ENCODE measurements around the gene DHX8. TPM values are rescaled to one million over a fixed set of nuclear protein-coding genes. Genes with fewer than 3 reads are reported as not detected.

The DHX8 gene
- 129 TPM for total RNA-seq
- polyA plus RNA-seq, result 10 to 100 TPM; 19.8 to 35.1 (median 25.1) TPM

GRCh38 chr17:43483674-43484551 is at the start of gene DHX8:
Gene DHX8, plus strand, starts transcription at chr17:43483975. Its CDS starts 63 bp downstream, at chr17:43484038.
- peaks cover 14 to 49% (median 34%) of the 10 kb centered on the region in 4 donors for H3K4me1 Mint-ChIP-seq
- H3K27me3 Mint-ChIP-seq, result peaks cover 11% of the 10 kb centered on the region
- peak within 1 kb of the TSS; percentile 92 for H3K4me3 ChIP-seq (ENCODE audit: low read depth, low read length)
- DNase-seq (peak; percentile 96 to 98 (median 98)), ATAC-seq (ENCODE audit: low read depth in 2 of 2) (peak; percentile 97 to 99)
- peaks cover 3% of the 10 kb centered on the region for H3K27me3 ChIP-seq (ENCODE audit: control insufficient read depth, insufficient read depth, low read length)
- H3K4me1 ChIP-seq (ENCODE audit: control insufficient read depth, insufficient read depth, low read length, poor library complexity, severe bottlenecking), result peaks cover 31% of the 10 kb centered on the region
- H3K36me3 ChIP-seq (ENCODE audit: control insufficient read depth, insufficient read depth, low read length), result no peaks in the 10 kb centered on the region
- no peaks in the 10 kb centered on the region for H3K9me3 ChIP-seq (ENCODE audit: control insufficient read depth in 2 of 2, low read length in 2 of 2)
- H3K9me3 Mint-ChIP-seq, result no peaks in the 10 kb centered on the region
- peaks cover 6% of the 10 kb centered on the region for H3K36me3 Mint-ChIP-seq
- H3K27ac ChIP-seq (ENCODE audit: insufficient read depth, low read length, poor library complexity, severe bottlenecking), result peak within 1 kb of the TSS; percentile 88
- peak within 1 kb of the TSS; percentile 95 to 100 (median 100) for H3K27ac Mint-ChIP-seq
- H3K4me3 Mint-ChIP-seq, result peak within 1 kb of the TSS; percentile 98 to 100 (median 100)

GRCh38 chr17:43434902-43435319 is 48.9 kb upstream of the DHX8 start:
- H3K36me3 ChIP-seq (ENCODE audit: control insufficient read depth, insufficient read depth, low read length), result no peaks in the 10 kb centered on the region
- H3K27me3 ChIP-seq (ENCODE audit: control insufficient read depth, insufficient read depth, low read length), result peaks cover 6% of the 10 kb centered on the region
- Mint-ChIP-seq H3K4me3 (no peak overlapping the region), H3K27me3 (peaks cover 45% of the 10 kb centered on the region), H3K27ac (no peak overlapping the region), H3K4me1 (peaks cover 0 to 2% (median 0%) of the 10 kb centered on the region in 4 donors), H3K9me3 (peaks cover 0 to 4% (median 0%) of the 10 kb centered on the region in 7 donors), H3K36me3 (no peaks in the 10 kb centered on the region)
- H3K4me3 ChIP-seq (ENCODE audit: low read depth, low read length), result no peak overlapping the region
- DNase-seq (no peak), ATAC-seq (ENCODE audit: low read depth in 2 of 2) (no peak)
- no peaks in the 10 kb centered on the region for H3K4me1 ChIP-seq (ENCODE audit: control insufficient read depth, insufficient read depth, low read length, poor library complexity, severe bottlenecking)
- H3K27ac ChIP-seq (ENCODE audit: insufficient read depth, low read length, poor library complexity, severe bottlenecking), result no peak overlapping the region
- H3K9me3 ChIP-seq (ENCODE audit: control insufficient read depth in 2 of 2, low read length in 2 of 2), result no peaks in the 10 kb centered on the region

- H3K27me3 ChIP-seq (ENCODE audit: control insufficient read depth, insufficient read depth, low read length), result peaks cover 3% of the 10 kb centered on the region
- H3K4me1 ChIP-seq (ENCODE audit: control insufficient read depth, insufficient read depth, low read length, poor library complexity, severe bottlenecking), result no peaks in the 10 kb centered on the region
- H3K4me3 ChIP-seq (ENCODE audit: low read depth, low read length), result no peak overlapping the region
- Mint-ChIP-seq H3K36me3 (no peaks in the 10 kb centered on the region), H3K9me3 (peaks cover 0 to 3% (median 0%) of the 10 kb centered on the region in 7 donors), H3K4me3 (peak overlapping the region in 1 of 4 donors; percentile 38), H3K27me3 (peaks cover 38% of the 10 kb centered on the region), H3K4me1 (no peaks in the 10 kb centered on the region), H3K27ac (no peak overlapping the region)
- no peak overlapping the region for H3K27ac ChIP-seq (ENCODE audit: insufficient read depth, low read length, poor library complexity, severe bottlenecking)
- H3K9me3 ChIP-seq (ENCODE audit: control insufficient read depth in 2 of 2, low read length in 2 of 2), result no peaks in the 10 kb centered on the region
- no peaks in the 10 kb centered on the region for H3K36me3 ChIP-seq (ENCODE audit: control insufficient read depth, insufficient read depth, low read length)
- no peak for DNase-seq
- ATAC-seq (ENCODE audit: low read depth in 2 of 2), result no peak
These were observed 46.0 kb upstream of the DHX8 start for GRCh38 chr17:43437756-43438155.

GRCh38 chr17:43438626-43439025 is 45.1 kb upstream of the DHX8 start:
- Mint-ChIP-seq H3K4me3 (no peak overlapping the region), H3K27me3 (peaks cover 31% of the 10 kb centered on the region), H3K9me3 (peaks cover 0 to 3% (median 0%) of the 10 kb centered on the region in 7 donors), H3K27ac (no peak overlapping the region), H3K4me1 (no peaks in the 10 kb centered on the region), H3K36me3 (no peaks in the 10 kb centered on the region)
- Histone ChIP-seq H3K36me3 (ENCODE audit: control insufficient read depth, insufficient read depth, low read length) (no peaks in the 10 kb centered on the region), H3K4me1 (ENCODE audit: control insufficient read depth, insufficient read depth, low read length, poor library complexity, severe bottlenecking) (no peaks in the 10 kb centered on the region), H3K27me3 (ENCODE audit: control insufficient read depth, insufficient read depth, low read length) (peaks cover 6% of the 10 kb centered on the region), H3K27ac (ENCODE audit: insufficient read depth, low read length, poor library complexity, severe bottlenecking) (no peak overlapping the region), H3K4me3 (ENCODE audit: low read depth, low read length) (no peak overlapping the region), H3K9me3 (ENCODE audit: control insufficient read depth in 2 of 2, low read length in 2 of 2) (no peaks in the 10 kb centered on the region)
- no peak for DNase-seq
- ATAC-seq (ENCODE audit: low read depth in 2 of 2), result no peak

- no peak overlapping the region for H3K4me3 Mint-ChIP-seq
- no peaks in the 10 kb centered on the region for H3K4me1 Mint-ChIP-seq
- Histone ChIP-seq H3K27me3 (ENCODE audit: control insufficient read depth, insufficient read depth, low read length) (peaks cover 8% of the 10 kb centered on the region), H3K9me3 (ENCODE audit: control insufficient read depth in 2 of 2, low read length in 2 of 2) (no peaks in the 10 kb centered on the region), H3K4me3 (ENCODE audit: low read depth, low read length) (no peak overlapping the region), H3K36me3 (ENCODE audit: control insufficient read depth, insufficient read depth, low read length) (no peaks in the 10 kb centered on the region), H3K27ac (ENCODE audit: insufficient read depth, low read length, poor library complexity, severe bottlenecking) (no peak overlapping the region), H3K4me1 (ENCODE audit: control insufficient read depth, insufficient read depth, low read length, poor library complexity, severe bottlenecking) (no peaks in the 10 kb centered on the region)
- H3K27me3 Mint-ChIP-seq, result peaks cover 34% of the 10 kb centered on the region
- no peak overlapping the region for H3K27ac Mint-ChIP-seq
- DNase-seq, result no peak
- H3K9me3 Mint-ChIP-seq, result peaks cover 0 to 3% (median 0%) of the 10 kb centered on the region in 7 donors
- no peaks in the 10 kb centered on the region for H3K36me3 Mint-ChIP-seq
- ATAC-seq (ENCODE audit: low read depth in 2 of 2), result no peak
These were observed 44.7 kb upstream of the DHX8 start for GRCh38 chr17:43439041-43439440.

- no peaks in the 10 kb centered on the region for H3K36me3 ChIP-seq (ENCODE audit: control insufficient read depth, insufficient read depth, low read length)
- no peak for DNase-seq
- ATAC-seq (ENCODE audit: low read depth in 2 of 2), result no peak
- Mint-ChIP-seq H3K27ac (no peak overlapping the region), H3K4me1 (no peaks in the 10 kb centered on the region), H3K36me3 (no peaks in the 10 kb centered on the region), H3K4me3 (no peak overlapping the region), H3K9me3 (peaks cover 0 to 1% (median 0%) of the 10 kb centered on the region in 7 donors), H3K27me3 (peaks cover 21% of the 10 kb centered on the region)
- no peak overlapping the region for H3K27ac ChIP-seq (ENCODE audit: insufficient read depth, low read length, poor library complexity, severe bottlenecking)
- H3K4me3 ChIP-seq (ENCODE audit: low read depth, low read length), result no peak overlapping the region
- peaks cover 13% of the 10 kb centered on the region for H3K27me3 ChIP-seq (ENCODE audit: control insufficient read depth, insufficient read depth, low read length)
- H3K4me1 ChIP-seq (ENCODE audit: control insufficient read depth, insufficient read depth, low read length, poor library complexity, severe bottlenecking), result no peaks in the 10 kb centered on the region
- no peaks in the 10 kb centered on the region for H3K9me3 ChIP-seq (ENCODE audit: control insufficient read depth in 2 of 2, low read length in 2 of 2)
These were observed 41.1 kb upstream of the DHX8 start for GRCh38 chr17:43442711-43443110.

- no peaks in the 10 kb centered on the region for H3K4me1 Mint-ChIP-seq
- H3K36me3 ChIP-seq (ENCODE audit: control insufficient read depth, insufficient read depth, low read length), result no peaks in the 10 kb centered on the region
- no peak overlapping the region for H3K27ac ChIP-seq (ENCODE audit: insufficient read depth, low read length, poor library complexity, severe bottlenecking)
- no peak for DNase-seq
- no peak for ATAC-seq (ENCODE audit: low read depth in 2 of 2)
- H3K27me3 Mint-ChIP-seq, result peaks cover 28% of the 10 kb centered on the region
- no peaks in the 10 kb centered on the region for H3K9me3 ChIP-seq (ENCODE audit: control insufficient read depth in 2 of 2, low read length in 2 of 2)
- H3K27me3 ChIP-seq (ENCODE audit: control insufficient read depth, insufficient read depth, low read length), result peaks cover 11% of the 10 kb centered on the region
- H3K4me3 ChIP-seq (ENCODE audit: low read depth, low read length), result no peak overlapping the region
- H3K4me3 Mint-ChIP-seq, result no peak overlapping the region
- H3K36me3 Mint-ChIP-seq, result no peaks in the 10 kb centered on the region
- peaks cover 0 to 1% (median 0%) of the 10 kb centered on the region in 7 donors for H3K9me3 Mint-ChIP-seq
- no peaks in the 10 kb centered on the region for H3K4me1 ChIP-seq (ENCODE audit: control insufficient read depth, insufficient read depth, low read length, poor library complexity, severe bottlenecking)
- no peak overlapping the region for H3K27ac Mint-ChIP-seq
These were observed 40.4 kb upstream of the DHX8 start for GRCh38 chr17:43443381-43443780.
